DMS 273 (cell line): ENCODE measurements around the gene FUCA2.
"Not testable (repeated sequence)": the region's sequence is repeated elsewhere in the genome, so short reads cannot be mapped to it uniquely, and the experiment has no call there.

Experiments
- DNase-seq: peaks from one replicate; lab custom pipeline; 2025; ENCODE audit not compliant: unreplicated experiment; lab: John Stamatoyannopoulos, UW

Gene FUCA2

DNA sequence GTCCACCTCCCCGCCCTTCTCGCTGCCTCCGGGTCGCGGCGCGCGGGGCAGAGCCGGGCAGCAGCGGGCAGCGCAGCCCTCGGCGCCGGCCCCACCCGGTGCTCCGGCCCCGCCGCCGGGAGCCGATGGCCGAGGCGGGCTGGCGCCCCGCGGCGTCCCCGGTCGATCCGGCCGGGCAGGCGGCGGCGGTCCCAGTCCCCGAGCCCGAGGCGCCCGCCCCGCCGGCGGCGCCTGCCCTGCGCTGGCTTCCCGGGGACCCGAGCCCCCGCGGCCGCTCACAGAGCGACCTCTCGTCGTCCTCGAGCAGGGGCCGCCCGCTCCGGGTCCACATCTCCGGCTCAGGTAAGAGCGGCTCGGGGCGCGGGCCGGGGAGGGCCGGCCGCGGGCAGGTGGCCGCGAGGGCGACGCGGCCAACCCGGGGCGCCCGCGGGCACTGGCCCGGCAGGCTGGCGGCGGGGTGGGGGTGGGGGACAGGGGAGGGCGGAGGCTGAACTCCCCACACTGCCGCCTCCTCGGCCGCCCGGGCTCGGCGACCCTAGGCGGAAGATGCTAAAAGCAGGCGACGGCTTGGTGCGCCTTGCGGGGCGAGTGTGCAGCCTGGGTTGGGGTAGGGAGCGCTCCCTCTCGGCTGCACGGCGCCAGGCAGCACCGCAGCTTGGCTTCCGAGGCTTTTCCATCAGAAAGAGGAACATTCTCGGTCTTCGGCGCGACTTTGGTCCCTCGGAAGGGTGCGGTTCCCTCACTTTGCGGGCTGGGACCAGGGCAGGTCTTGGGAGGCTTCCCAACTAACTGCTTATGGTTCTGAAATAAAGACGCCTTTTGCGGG, 25.6 kb upstream of the FUCA2 start:
- peak; percentile 84 for DNase-seq

DNA sequence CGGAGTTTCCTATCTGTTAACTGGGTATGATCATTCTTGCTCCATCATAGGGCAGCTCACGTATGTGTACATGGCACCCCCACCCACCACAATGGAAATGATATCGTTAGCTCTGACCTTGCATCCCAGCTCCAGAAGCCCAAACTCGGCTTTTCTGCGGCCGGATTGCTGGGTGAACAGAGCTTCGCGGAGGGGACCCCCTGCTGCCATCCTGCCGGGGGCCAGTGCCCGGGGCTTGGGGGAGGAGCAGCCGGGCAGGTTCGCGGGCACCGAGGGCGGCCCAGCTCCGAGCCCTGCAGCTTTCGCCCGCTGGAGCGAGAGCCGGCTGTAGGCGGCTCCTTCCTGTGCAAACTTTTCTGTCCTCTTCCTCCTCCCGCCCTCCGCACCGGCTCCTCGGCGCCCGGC, 24.9 kb upstream of the FUCA2 start:
- peak; percentile 65 for DNase-seq

DNA sequence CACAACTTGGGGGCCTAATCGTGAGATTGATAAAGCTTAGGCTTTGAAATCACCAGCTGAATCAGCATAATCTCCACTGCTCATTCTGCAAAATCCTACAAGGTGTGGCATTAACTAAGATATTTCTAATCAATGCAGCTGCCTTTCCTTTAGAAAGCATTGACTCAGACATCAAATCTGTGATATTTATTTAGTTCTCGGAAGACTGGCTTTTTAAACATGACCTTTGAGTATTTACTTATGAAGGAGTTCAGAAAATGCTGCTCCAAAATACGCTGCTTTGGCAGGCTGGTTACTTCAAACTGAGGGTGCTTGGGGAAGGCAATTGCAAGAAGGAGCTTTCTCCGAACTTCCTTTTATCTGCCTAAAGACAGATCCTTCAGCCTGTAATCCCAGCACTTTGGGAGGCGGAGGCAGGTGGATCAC, 23.7 kb upstream of the FUCA2 start:
- no peak for DNase-seq

- no peak for DNase-seq
Measured at GRCh38 chr6:143531720-143532499, 20.4 kb upstream of the FUCA2 start.

- peak; percentile 40 for DNase-seq
Measured at GRCh38 chr6:143529095-143529494, 17.6 kb upstream of the FUCA2 start.

DNA sequence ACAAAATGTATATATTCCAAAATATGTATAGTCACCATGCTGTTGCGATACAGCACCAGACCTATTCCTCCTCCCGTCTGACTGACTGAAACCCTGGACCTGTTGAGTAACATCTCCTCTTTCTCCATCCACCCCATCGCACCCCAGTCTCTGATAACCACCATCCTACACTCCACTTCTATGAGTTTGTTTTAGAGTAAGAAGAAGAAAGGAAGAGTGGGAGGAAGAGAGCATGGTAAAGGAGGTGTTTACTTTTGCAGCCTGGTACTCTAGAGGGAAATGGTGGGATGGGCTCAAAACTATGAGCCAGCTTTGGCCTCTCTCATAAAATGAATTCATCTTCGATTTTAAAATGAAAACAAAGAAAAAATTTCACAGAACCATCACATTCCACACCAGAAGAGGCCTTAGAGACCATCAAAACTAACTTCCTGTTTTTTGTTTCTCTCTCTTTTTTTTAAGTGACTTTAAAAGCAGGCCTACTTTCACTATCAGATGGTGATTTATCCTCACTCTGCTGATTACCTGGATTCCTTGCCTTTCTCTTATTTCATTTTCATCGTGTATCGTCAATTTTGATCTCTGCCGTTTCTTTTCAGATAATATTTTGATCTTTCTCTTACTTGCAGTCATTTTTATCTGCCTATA, 16.8 kb upstream of the FUCA2 start:
- DNase-seq, result no peak

DNA sequence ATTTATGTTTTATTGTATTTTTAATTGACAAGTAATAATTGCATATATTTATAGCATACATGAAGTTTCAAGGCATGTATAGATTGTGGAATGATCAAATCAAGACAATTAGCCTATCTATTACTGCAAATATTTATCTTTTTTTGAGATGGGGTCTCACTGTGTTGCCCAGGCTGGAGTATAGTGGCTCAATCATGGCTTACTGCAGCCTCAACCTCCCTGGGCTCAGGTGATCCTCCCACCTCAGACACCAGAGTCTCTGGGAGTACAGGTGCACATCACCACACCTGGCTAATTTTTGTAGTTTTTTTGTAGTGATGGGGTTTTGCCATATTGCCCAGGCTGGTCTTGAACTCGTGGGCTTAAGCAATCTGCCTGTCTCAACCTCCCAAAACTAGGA, 16.2 kb upstream of the FUCA2 start:
- no peak for DNase-seq

DNA sequence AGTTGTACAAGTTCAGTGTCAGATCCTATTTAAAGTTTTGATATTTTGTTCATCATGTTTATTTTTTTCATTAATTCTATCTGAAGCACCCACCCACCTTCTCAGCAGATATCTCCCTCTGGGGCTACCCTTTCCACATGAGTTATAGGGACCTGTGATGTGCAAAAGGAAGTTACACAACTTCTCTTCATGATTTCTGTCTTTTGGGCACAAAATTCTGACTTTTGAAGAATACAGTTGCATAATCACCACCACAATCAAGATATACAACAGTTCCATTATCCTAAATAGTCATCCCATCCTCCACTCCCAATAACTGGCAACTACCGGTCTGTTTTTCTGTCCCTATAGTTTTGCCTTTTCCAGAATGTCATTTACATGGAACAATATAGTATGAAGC, 13.8 kb upstream of the FUCA2 start:
- DNase-seq, result no peak

- no peak for DNase-seq
Measured at GRCh38 chr6:143522039-143522600, 10.6 kb upstream of the FUCA2 start.

GRCh38 chr6:143517447-143517773, 5.9 kb upstream of the FUCA2 start:
- no peak for DNase-seq

DNA sequence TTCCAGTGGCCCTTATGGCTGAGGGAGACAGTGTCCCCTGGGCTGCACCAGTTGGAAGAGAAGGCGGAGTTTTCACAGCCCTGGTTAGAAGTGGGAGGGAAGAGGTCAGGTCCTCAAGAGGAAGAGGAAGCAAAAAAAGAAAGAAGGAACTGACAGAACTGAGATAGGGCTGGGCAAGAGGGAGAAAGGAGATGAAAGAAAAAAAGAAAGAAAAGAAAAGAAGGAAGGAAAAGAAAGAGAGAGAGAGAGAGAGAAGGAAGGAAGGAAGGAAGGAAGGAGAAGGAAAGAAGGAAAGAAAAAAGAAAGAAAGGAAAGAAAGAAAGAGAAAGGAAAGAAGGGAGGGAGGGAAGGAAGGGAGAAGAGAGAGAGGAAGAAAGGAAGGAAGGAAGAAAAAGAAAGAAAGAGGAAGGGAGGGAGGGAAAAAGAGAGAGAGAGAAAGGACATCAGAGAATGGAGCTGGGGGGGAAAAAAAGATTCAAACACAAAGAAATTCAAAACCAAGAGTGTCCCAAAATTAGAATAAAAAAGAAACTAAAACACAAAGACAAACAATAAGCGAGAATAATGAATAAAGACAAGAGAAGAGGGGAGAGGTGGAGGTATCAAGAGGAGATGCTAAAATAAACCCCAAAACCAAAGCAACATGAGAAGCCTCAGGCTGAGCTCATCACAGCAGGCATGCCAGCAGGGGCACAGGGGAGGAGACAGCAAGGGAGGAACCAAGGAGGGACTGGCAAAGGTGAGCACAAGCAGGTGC, 5.3 kb upstream of the FUCA2 start:
- no peak for DNase-seq

GRCh38 chr6:143515766-143516355, 4.3 kb upstream of the FUCA2 start:
- no peak for DNase-seq

DNA sequence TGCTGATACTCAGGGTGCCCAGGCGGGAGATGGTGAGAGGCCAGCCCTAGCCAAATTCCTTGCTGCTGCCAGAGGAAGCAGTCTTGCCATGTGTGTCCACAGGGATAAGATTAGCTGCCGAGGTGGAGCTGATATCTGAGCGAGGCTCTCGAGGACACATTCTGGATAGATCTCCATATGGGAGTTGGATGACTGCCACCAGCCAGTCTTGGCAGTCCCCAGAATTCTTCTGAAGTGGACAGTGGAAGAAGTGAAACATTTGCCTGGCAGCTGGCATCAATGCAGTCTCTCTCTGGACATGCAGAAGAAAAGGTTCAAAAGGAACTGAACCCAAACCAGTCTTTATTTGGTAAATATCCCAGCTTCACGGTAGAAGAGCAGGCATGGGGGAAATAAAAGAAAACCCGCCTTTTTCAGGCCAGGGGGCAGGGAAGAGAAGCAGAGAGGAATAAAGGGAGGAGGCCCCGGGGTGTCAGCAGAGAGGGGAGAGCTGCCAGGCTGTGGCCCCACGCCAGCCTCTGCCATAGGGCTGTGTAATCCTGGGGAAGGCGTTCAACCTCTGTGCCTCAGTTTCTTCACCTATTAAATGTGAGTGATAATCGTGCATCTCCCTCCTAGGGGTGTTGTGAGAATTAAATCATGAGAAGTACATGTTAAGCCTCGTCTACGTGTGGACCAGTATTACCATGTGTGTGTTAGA, 3.7 kb upstream of the FUCA2 start:
- DNase-seq, result peak; percentile 53

DNA sequence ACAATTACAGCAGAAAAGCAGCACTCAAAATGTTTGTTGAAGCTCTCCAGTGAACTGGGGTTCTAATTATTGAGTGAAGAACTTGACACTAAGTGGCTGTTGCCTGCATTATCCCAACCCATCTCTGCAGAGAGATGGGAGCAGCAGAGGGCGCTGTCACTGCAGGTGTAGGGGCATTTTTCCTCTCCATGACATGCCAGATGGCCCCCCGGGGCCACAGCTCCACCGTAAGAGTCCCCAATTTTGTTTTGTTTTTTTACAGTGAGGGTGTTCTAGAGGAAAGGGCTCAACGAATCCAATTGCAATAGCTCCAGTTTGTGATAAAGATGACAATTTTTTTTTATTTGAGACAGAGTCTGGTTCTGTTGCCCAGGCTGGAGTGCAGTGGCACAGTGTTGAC, 1.9 kb upstream of the FUCA2 start:
- DNase-seq, result peak; percentile 60

DNA sequence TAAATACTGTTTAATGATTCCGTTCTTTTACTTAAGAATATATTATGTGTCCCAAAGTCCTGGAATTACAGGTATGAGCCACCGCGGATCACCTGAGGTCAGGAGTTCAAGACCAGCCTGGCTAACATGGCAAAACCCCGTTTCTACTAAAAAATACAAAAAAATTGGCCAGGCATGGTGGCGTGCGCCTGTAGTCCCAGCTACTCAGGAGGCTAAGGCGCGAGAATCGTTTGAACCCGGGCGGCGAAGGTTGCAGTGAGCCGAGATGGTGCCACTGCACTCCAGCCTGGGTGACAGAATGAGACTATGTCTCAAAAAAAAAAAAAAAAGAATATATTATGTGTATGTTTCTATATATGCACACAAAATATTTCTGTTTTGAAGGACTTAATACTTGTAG, 1.2 kb downstream of the FUCA2 start:
- DNase-seq, result not testable (repeated sequence)

DNA sequence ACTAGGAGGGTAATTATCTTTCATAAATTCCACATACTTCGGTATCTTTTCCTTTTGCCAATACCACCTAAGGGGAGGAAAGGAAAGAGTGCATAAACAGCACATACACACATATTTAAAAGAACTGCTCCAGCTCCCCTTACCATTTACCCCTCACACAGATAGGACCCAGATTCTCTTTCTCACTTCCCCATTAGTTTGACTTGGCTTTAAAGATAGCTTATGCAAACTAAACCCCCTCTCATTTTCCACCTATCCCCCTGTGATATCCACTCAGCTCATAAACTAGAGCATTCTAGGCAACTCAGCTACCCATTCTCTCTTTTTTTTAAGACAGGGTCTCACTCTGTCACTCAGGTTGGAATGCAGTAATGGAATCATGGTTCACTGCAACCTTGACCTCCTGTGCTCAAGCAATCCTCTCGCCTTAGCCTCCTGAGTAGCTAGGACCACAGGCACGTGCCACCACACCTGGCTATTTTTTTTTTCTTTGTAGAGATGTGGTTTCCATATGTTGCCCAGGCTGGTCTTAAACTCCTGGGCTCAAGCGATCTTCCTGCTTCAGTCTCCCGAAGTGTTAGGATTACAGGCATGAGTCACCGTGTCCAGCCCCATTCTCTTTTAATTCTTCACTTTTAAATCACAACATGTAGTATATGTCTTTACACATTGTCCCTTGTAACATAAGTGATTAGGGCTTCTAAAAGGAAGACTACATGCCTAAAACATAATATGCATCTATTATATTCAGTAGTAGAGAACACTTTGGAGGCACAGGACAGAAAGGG, 4.0 kb downstream of the FUCA2 start:
- no peak for DNase-seq

GRCh38 chr6:143506620-143507019, 4.9 kb downstream of the FUCA2 start:
- no peak for DNase-seq

GRCh38 chr6:143506199-143506598, 5.3 kb downstream of the FUCA2 start:
- no peak for DNase-seq

DNA sequence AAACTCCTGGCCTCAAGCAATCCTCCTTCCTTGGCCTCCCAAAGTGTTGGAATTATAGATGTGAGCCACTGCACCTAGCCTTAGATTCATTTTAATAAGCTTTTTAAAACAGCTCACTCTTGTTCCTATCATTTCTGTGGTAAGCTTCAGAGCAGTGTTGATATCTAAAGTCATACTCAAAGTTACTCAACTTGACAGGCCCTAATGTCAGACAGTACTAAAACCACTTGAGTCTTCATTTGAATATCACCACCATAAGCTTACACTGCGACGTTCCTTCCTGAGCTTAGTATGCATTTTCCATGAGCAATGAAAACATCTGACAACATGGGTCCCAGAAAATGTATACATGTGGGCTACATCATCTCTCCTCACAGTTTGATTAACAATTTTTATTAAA, 6.0 kb downstream of the FUCA2 start:
- DNase-seq, result no peak
